Neural cell (in vitro differentiated cells): ENCODE measurements around the gene OSCP1.
A peak's percentile ranks its signal among the peaks of the same experiment; 100 is the strongest.

Experiments
- EP300 ChIP-seq: fragments of 450-650 bp; conservative IDR thresholded peaks from 2 replicates; pipeline ENCODE4 v1.6.1; 2014; ENCODE audit warnings: antibody characterized with exemption, mild to moderate bottlenecking, moderate library complexity; ENCODE audit not compliant: poor library complexity, severe bottlenecking
- POLR2AphosphoS5 ChIP-seq: IDR thresholded peaks from 2 replicates; pipeline ENCODE4 v1.6.1; 2012
- SMC3 ChIP-seq: fragments of 450-650 bp; conservative IDR thresholded peaks from 2 replicates; pipeline ENCODE4 v1.6.1; 2014; ENCODE audit warnings: antibody characterized with exemption, mild to moderate bottlenecking, moderate library complexity; ENCODE audit not compliant: poor library complexity
- TAF1 ChIP-seq: IDR thresholded peaks from 2 replicates; pipeline ENCODE4 v1.6.1; 2012; ENCODE audit warnings: low read depth
- TF ChIP-seq, protein P1 (sequence below): fragments of 450-650 bp; IDR thresholded peaks from 2 replicates; pipeline ENCODE4 v1.5.1; 2014; ENCODE audit warnings: antibody characterized with exemption, mild to moderate bottlenecking, moderate library complexity; ENCODE audit not compliant: poor library complexity, severe bottlenecking

- TF ChIP-seq EP300 (no peak), TAF1 (peak; percentile 61), POLR2AphosphoS5 (no peak), SMC3 (peak; percentile 11)
- TF ChIP-seq, protein P1, sequence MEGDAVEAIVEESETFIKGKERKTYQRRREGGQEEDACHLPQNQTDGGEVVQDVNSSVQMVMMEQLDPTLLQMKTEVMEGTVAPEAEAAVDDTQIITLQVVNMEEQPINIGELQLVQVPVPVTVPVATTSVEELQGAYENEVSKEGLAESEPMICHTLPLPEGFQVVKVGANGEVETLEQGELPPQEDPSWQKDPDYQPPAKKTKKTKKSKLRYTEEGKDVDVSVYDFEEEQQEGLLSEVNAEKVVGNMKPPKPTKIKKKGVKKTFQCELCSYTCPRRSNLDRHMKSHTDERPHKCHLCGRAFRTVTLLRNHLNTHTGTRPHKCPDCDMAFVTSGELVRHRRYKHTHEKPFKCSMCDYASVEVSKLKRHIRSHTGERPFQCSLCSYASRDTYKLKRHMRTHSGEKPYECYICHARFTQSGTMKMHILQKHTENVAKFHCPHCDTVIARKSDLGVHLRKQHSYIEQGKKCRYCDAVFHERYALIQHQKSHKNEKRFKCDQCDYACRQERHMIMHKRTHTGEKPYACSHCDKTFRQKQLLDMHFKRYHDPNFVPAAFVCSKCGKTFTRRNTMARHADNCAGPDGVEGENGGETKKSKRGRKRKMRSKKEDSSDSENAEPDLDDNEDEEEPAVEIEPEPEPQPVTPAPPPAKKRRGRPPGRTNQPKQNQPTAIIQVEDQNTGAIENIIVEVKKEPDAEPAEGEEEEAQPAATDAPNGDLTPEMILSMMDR: no peak
Measured at GRCh38 chr1:36384542-36385409, 65.5 kb downstream of the OSCP1 start.
